Neural cell (in vitro differentiated cells): ENCODE results near the gene SPAG16. TPM values are rescaled to one million over a fixed set of nuclear protein-coding genes. Genes with fewer than 3 reads are reported as not detected.

Experiments
- H2AFZ ChIP-seq: fragments of 200-600, 300-800 bp; sonication (generic), shearing (Covaris generic); 2 replicates; pipeline ENCODE4 v1.6.0; 2014; ENCODE audit warnings: low read depth, mild to moderate bottlenecking, antibody characterized with exemption, low read length, moderate library complexity
- H3F3A ChIP-seq: fragments of 200-600 bp; shearing (Covaris generic); 2 replicates; pipeline ENCODE4 v1.6.1; 2016; ENCODE audit warnings: mild to moderate bottlenecking, moderate library complexity, mixed read lengths, antibody characterized with exemption, low read length; ENCODE audit not compliant: insufficient read depth, poor library complexity, severe bottlenecking
- H3K27ac ChIP-seq: fragments of 200-600, 300-800 bp; sonication (generic), shearing (Covaris generic); 2 replicates; pipeline ENCODE4 v1.5.1; 2014; ENCODE audit warnings: mild to moderate bottlenecking, low read length, moderate library complexity
- H3K27me3 ChIP-seq: fragments of 300-800, 200-600 bp; sonication (generic), shearing (Covaris generic); 2 replicates; pipeline ENCODE4 v1.6.0; 2014; ENCODE audit warnings: mild to moderate bottlenecking, low read depth, low read length, moderate library complexity; ENCODE audit not compliant: insufficient read depth
- H3K36me3 ChIP-seq: fragments of 300-800, 200-600 bp; sonication (generic), shearing (Covaris generic); 2 replicates; pipeline ENCODE4 v1.5.1; 2014; ENCODE audit warnings: mild to moderate bottlenecking, antibody characterized with exemption, low read length, moderate library complexity; ENCODE audit not compliant: insufficient read depth
- H3K4me2 ChIP-seq: fragments of 300-800, 200-600 bp; sonication (generic), shearing (Covaris generic); 2 replicates; pipeline ENCODE4 v1.6.0; 2014; ENCODE audit warnings: mild to moderate bottlenecking, low read length
- H3K4me3 ChIP-seq: fragments of 300-800, 200-600 bp; sonication (generic), shearing (Covaris generic); 2 replicates; pipeline ENCODE4 v1.5.1; 2014; ENCODE audit warnings: mild to moderate bottlenecking, low read length, moderate library complexity
- H3K79me2 ChIP-seq: fragments of 200-600 bp; shearing (Covaris generic); replicated peaks from 2 replicates; pipeline ENCODE4 v1.6.0; 2014; ENCODE audit warnings: mild to moderate bottlenecking, low read length, moderate library complexity; ENCODE audit not compliant: insufficient read depth
- H3K9ac ChIP-seq: fragments of 300-800, 200-600 bp; sonication (generic), shearing (Covaris generic); 2 replicates; pipeline ENCODE4 v1.6.1; 2016; ENCODE audit warnings: mild to moderate bottlenecking, low read length, mixed read lengths
- H3K9me2 ChIP-seq: fragments of 200-600 bp; shearing (Covaris generic); 2 replicates; pipeline ENCODE4 v1.6.1; 2016; ENCODE audit warnings: mild to moderate bottlenecking, low read length, mixed read lengths; ENCODE audit not compliant: insufficient read depth
- H3K9me3 ChIP-seq: fragments of 200-600, 300-800 bp; sonication (generic), shearing (Covaris generic); 2 replicates; pipeline ENCODE4 v1.6.1; 2016; ENCODE audit warnings: mild to moderate bottlenecking, mixed run types, low read length, moderate library complexity, mixed read lengths
- H4K20me1 ChIP-seq: fragments of 200-600 bp; shearing (Covaris generic); 2 replicates; pipeline ENCODE4 v1.6.1; 2016; ENCODE audit warnings: mild to moderate bottlenecking, mixed run types; ENCODE audit not compliant: insufficient read depth
- EP300 ChIP-seq: fragments of 450-650 bp; conservative IDR thresholded peaks from 2 replicates; pipeline ENCODE4 v1.6.1; 2014; ENCODE audit warnings: antibody characterized with exemption, mild to moderate bottlenecking, moderate library complexity; ENCODE audit not compliant: poor library complexity, severe bottlenecking
- EZH2 ChIP-seq: fragments of 200-600, 300-800 bp; shearing (Covaris generic), sonication (generic); IDR thresholded peaks from 2 replicates; pipeline ENCODE4 v1.6.1; 2014; ENCODE audit warnings: antibody characterized with exemption, low read length, borderline replicate concordance, mild to moderate bottlenecking; ENCODE audit not compliant: insufficient read depth, poor library complexity, severe bottlenecking
- MXI1 ChIP-seq: fragments of 450-650 bp; conservative IDR thresholded peaks from 2 replicates; pipeline ENCODE4 v1.6.1; 2014; ENCODE audit warnings: antibody characterized with exemption, mild to moderate bottlenecking; ENCODE audit not compliant: poor library complexity, severe bottlenecking
- POLR2AphosphoS5 ChIP-seq: IDR thresholded peaks from 2 replicates; pipeline ENCODE4 v1.6.1; 2012
- RAD21 ChIP-seq: fragments of 450-650 bp; conservative IDR thresholded peaks from 2 replicates; pipeline ENCODE4 v1.6.1; 2014; ENCODE audit warnings: antibody characterized with exemption, mild to moderate bottlenecking, moderate library complexity
- REST ChIP-seq: IDR thresholded peaks from 2 replicates; pipeline ENCODE4 v1.6.1; 2012; ENCODE audit warnings: borderline replicate concordance
- SMC3 ChIP-seq: fragments of 450-650 bp; conservative IDR thresholded peaks from 2 replicates; pipeline ENCODE4 v1.6.1; 2014; ENCODE audit warnings: antibody characterized with exemption, mild to moderate bottlenecking, moderate library complexity; ENCODE audit not compliant: poor library complexity
- TAF1 ChIP-seq: IDR thresholded peaks from 2 replicates; pipeline ENCODE4 v1.6.1; 2012; ENCODE audit warnings: low read depth
- polyA plus RNA-seq: library from polyadenylated mRNA; depleted of rRNA; stranded (reverse); fragments of >200 nt; gene quantifications from 2 replicates; pipeline ENCODE4 v1.2.3, GENCODE V29; 2014
- TF ChIP-seq, protein P1 (sequence below): fragments of 450-650 bp; IDR thresholded peaks from 2 replicates; pipeline ENCODE4 v1.5.1; 2014; ENCODE audit warnings: antibody characterized with exemption, mild to moderate bottlenecking, moderate library complexity; ENCODE audit not compliant: poor library complexity, severe bottlenecking

Gene SPAG16
- polyA plus RNA-seq, 1 donor from 2014 or later: 75.4 TPM

- no peaks in the 10 kb centered on the region for H3K79me2 ChIP-seq
- no peak overlapping the region for H3K9ac ChIP-seq
- H3F3A ChIP-seq: no peaks in the 10 kb centered on the region
- no peak overlapping the region for H3K4me2 ChIP-seq
- no peaks in the 10 kb centered on the region for H3K9me2 ChIP-seq
- no peak overlapping the region for H3K27ac ChIP-seq
- no peaks in the 10 kb centered on the region for H4K20me1 ChIP-seq
- no peaks in the 10 kb centered on the region for H3K36me3 ChIP-seq
- H3K9me3 ChIP-seq: no peaks in the 10 kb centered on the region
- no peak for TF ChIP-seq REST
- no peak for TF ChIP-seq POLR2AphosphoS5
- TF ChIP-seq EP300: no peak
- TF ChIP-seq, protein P1, sequence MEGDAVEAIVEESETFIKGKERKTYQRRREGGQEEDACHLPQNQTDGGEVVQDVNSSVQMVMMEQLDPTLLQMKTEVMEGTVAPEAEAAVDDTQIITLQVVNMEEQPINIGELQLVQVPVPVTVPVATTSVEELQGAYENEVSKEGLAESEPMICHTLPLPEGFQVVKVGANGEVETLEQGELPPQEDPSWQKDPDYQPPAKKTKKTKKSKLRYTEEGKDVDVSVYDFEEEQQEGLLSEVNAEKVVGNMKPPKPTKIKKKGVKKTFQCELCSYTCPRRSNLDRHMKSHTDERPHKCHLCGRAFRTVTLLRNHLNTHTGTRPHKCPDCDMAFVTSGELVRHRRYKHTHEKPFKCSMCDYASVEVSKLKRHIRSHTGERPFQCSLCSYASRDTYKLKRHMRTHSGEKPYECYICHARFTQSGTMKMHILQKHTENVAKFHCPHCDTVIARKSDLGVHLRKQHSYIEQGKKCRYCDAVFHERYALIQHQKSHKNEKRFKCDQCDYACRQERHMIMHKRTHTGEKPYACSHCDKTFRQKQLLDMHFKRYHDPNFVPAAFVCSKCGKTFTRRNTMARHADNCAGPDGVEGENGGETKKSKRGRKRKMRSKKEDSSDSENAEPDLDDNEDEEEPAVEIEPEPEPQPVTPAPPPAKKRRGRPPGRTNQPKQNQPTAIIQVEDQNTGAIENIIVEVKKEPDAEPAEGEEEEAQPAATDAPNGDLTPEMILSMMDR: no peak
- no peak for TF ChIP-seq SMC3
- no peak for TF ChIP-seq TAF1
- TF ChIP-seq MXI1: no peak
- TF ChIP-seq EZH2: no peak
- no peak for TF ChIP-seq RAD21
- no peak overlapping the region for H2AFZ ChIP-seq
- no peak overlapping the region for H3K4me3 ChIP-seq
- no peaks in the 10 kb centered on the region for H3K27me3 ChIP-seq
These were observed 820.7 kb downstream of the SPAG16 start for GRCh38 chr2:214104967-214105366.

DNA sequence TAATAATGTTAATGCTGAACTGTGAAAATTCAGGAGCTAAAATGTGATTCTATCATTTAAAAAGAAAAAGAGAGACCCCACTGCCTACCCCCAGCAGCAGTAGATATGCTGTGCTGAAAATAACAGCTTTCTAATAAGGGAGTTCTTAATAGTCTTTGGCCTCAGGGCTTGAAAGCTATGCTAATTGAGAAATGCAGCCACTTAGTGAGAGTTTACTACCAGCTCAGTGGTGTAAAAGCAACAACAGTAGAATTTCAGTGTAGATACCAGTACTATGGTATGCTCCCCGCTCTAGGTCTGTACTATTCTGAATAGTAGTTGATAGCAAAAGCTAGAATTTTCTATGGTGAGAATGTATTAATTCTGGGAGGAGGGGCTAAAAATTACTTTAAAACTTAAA, 823.5 kb downstream of the SPAG16 start:
- no peaks in the 10 kb centered on the region for H3K9me2 ChIP-seq
- H3K9ac ChIP-seq: no peak overlapping the region
- H3K79me2 ChIP-seq: no peaks in the 10 kb centered on the region
- TF ChIP-seq POLR2AphosphoS5: no peak
- TF ChIP-seq, protein P1: no peak
- no peak for TF ChIP-seq EZH2
- no peak for TF ChIP-seq MXI1
- TF ChIP-seq TAF1: no peak
- TF ChIP-seq REST: no peak
- TF ChIP-seq SMC3: no peak
- TF ChIP-seq EP300: no peak
- TF ChIP-seq RAD21: no peak
- H3K27ac ChIP-seq: no peak overlapping the region
- H3K27me3 ChIP-seq: no peaks in the 10 kb centered on the region
- no peaks in the 10 kb centered on the region for H3K9me3 ChIP-seq
- H2AFZ ChIP-seq: no peak overlapping the region
- H4K20me1 ChIP-seq: no peaks in the 10 kb centered on the region
- H3K4me3 ChIP-seq: no peak overlapping the region
- no peak overlapping the region for H3K4me2 ChIP-seq
- H3F3A ChIP-seq: no peaks in the 10 kb centered on the region
- H3K36me3 ChIP-seq: no peaks in the 10 kb centered on the region
